Posterior cingulate gyrus (tissue), 11 donors: Measurements from ENCODE around the gene MLXIPL.
"Not testable (repeated sequence)": the region's sequence is repeated elsewhere in the genome, so short reads cannot be mapped to it uniquely, and the experiment has no call there.

ENCODE experiments used
- DNase-seq, 10 donors: peaks; one replicate each; pipeline versions ENCODE4 v3.0.0 to v3.0.0-alpha.2; 2020 to 2021; ENCODE audit warnings: mixed read lengths in 3 of 10
- intact Hi-C: fragments of 100-400 bp; cut with DNase I; formaldehyde crosslinking; loops from one replicate; pipeline ENCODE4 v1.15.1; 2023

Gene MLXIPL

GRCh38 chr7:73646785-73647724 lies 22.7 kb upstream of the MLXIPL start:
- intact Hi-C loops, result no loop called here
- no peak for DNase-seq

- intact Hi-C loops, result no loop called here
- DNase-seq, result no peak
Observed at GRCh38 chr7:73645643-73646174, 21.4 kb upstream of the MLXIPL start.

GRCh38 chr7:73644688-73645286 lies 20.5 kb upstream of the MLXIPL start:
- intact Hi-C loops, result no loop called here

GRCh38 chr7:73642834-73643233 lies 18.5 kb upstream of the MLXIPL start:
- intact Hi-C loops, result no loop called here
- no peak for DNase-seq

More at GRCh38 chr7:73644688-73645286, 20.5 kb upstream of the MLXIPL start:
- DNase-seq, result no peak

GRCh38 chr7:73638911-73639310 lies 14.6 kb upstream of the MLXIPL start:
- intact Hi-C loops, result no loop called here
- DNase-seq, result no peak

- no peak for DNase-seq
- intact Hi-C loops, result no loop called here
Observed at GRCh38 chr7:73635428-73636200, 11.3 kb upstream of the MLXIPL start.

GRCh38 chr7:73633844-73634243 lies 9.5 kb upstream of the MLXIPL start:
- intact Hi-C loops, result no loop called here
- no peak for DNase-seq

- no peak for DNase-seq
Observed at GRCh38 chr7:73633323-73633722, 9.0 kb upstream of the MLXIPL start.

GRCh38 chr7:73631558-73631957 lies 7.2 kb upstream of the MLXIPL start:
- DNase-seq, result no peak
- intact Hi-C loops, result no loop called here

More at GRCh38 chr7:73633323-73633722, 9.0 kb upstream of the MLXIPL start:
- intact Hi-C loops, result no loop called here

- intact Hi-C loops, result loop anchor here (5.0 kb wide), 1 partner anchor 39 kb away; the partner anchor contains the start of gene VPS37D
- no peak for DNase-seq
Observed at GRCh38 chr7:73628504-73628903, 4.2 kb upstream of the MLXIPL start.

- intact Hi-C loops, result loop anchor here (5.0 kb wide), 1 partner anchor 40 kb away; the partner anchor contains the start of gene VPS37D
- DNase-seq, result no peak
Observed at GRCh38 chr7:73626814-73627213, 2.5 kb upstream of the MLXIPL start.

GRCh38 chr7:73625276-73625675 lies 954 bp upstream of the MLXIPL start:
- DNase-seq, result no peak
- intact Hi-C loops, result loop anchor here (5.0 kb wide), 1 partner anchor 42 kb away; the partner anchor contains the start of gene VPS37D

GRCh38 chr7:73624669-73625001 lies 313 bp upstream of the MLXIPL start:
- intact Hi-C loops, result loop anchor here (5.0 kb wide), 1 partner anchor 43 kb away; the partner anchor contains the start of gene VPS37D
- no peak for DNase-seq

- no peak for DNase-seq
- intact Hi-C loops, result no loop called here
Observed at GRCh38 chr7:73622909-73623797, 1.2 kb downstream of the MLXIPL start.

GRCh38 chr7:73622527-73622908 lies 1.8 kb downstream of the MLXIPL start:
- DNase-seq, result no peak
- intact Hi-C loops, result no loop called here

GRCh38 chr7:73621168-73622063 lies 2.9 kb downstream of the MLXIPL start:
- intact Hi-C loops, result no loop called here
- no peak for DNase-seq

GRCh38 chr7:73619394-73619793 lies 4.9 kb downstream of the MLXIPL start:
- DNase-seq, intact Hi-C loops: not testable (repeated sequence)

- intact Hi-C loops, result no loop called here
Observed at GRCh38 chr7:73618538-73618937, 5.8 kb downstream of the MLXIPL start.

GRCh38 chr7:73617520-73617919 lies 6.8 kb downstream of the MLXIPL start:
- intact Hi-C loops, DNase-seq: not testable (repeated sequence)

More at GRCh38 chr7:73618538-73618937, 5.8 kb downstream of the MLXIPL start:
- DNase-seq, result no peak
